CD4-positive, alpha-beta T cell treated with Interleukin-6 for 4 hours (primary cell): ENCODE measurements around the gene SCG3.
A peak's percentile ranks its signal among the peaks of the same experiment; 100 is the strongest.
"Not testable (repeated sequence)": the region's sequence is repeated elsewhere in the genome, so short reads cannot be mapped to it uniquely, and the experiment has no call there.

Source experiments
- DNase-seq: peaks from one replicate; pipeline ENCODE4 v3.0.0-alpha.2; 2020; ENCODE audit warnings: mixed read lengths

SCG3 gene

GRCh38 chr15:51681303-51681963 is at the start of gene SCG3:
TSS of gene SCG3 (plus strand) at chr15:51681503. CDS start at chr15:51681756, 253 bp downstream.
- peak; percentile 56 for DNase-seq

GRCh38 chr15:51634591-51635198 is 46.6 kb upstream of the SCG3 start:
- no peak for DNase-seq

- no peak for DNase-seq
Measured at GRCh38 chr15:51641490-51642130, 39.7 kb upstream of the SCG3 start.

- no peak for DNase-seq
Measured at GRCh38 chr15:51642696-51643095, 38.6 kb upstream of the SCG3 start.

- DNase-seq: no peak
Measured at GRCh38 chr15:51647128-51647562, 34.2 kb upstream of the SCG3 start.

GRCh38 chr15:51648101-51648500 is 33.2 kb upstream of the SCG3 start:
- not testable (repeated sequence) for DNase-seq

- DNase-seq: not testable (repeated sequence)
Measured at GRCh38 chr15:51648643-51649042, 32.7 kb upstream of the SCG3 start.

- DNase-seq: peak; percentile 66
Measured at GRCh38 chr15:51649659-51650521, 31.4 kb upstream of the SCG3 start.

- no peak for DNase-seq
Measured at GRCh38 chr15:51652084-51652668, 29.1 kb upstream of the SCG3 start.

GRCh38 chr15:51655401-51656057 is 25.8 kb upstream of the SCG3 start:
- DNase-seq: not testable (repeated sequence)

GRCh38 chr15:51658664-51659063 is 22.6 kb upstream of the SCG3 start:
- no peak for DNase-seq

- DNase-seq: no peak
Measured at GRCh38 chr15:51661072-51661471, 20.2 kb upstream of the SCG3 start.

GRCh38 chr15:51667478-51667877 is 13.8 kb upstream of the SCG3 start:
- no peak for DNase-seq

- DNase-seq: no peak
Measured at GRCh38 chr15:51668446-51668845, 12.9 kb upstream of the SCG3 start.

- no peak for DNase-seq
Measured at GRCh38 chr15:51669381-51669780, 11.9 kb upstream of the SCG3 start.

- DNase-seq: no peak
Measured at GRCh38 chr15:51672155-51672687, 9.1 kb upstream of the SCG3 start.

- DNase-seq: no peak
Measured at GRCh38 chr15:51672913-51673857, 8.1 kb upstream of the SCG3 start.

- DNase-seq: no peak
Measured at GRCh38 chr15:51675234-51675633, 6.1 kb upstream of the SCG3 start.

- no peak for DNase-seq
Measured at GRCh38 chr15:51677021-51677420, 4.3 kb upstream of the SCG3 start.

- no peak for DNase-seq
Measured at GRCh38 chr15:51677452-51677851, 3.9 kb upstream of the SCG3 start.

- DNase-seq: no peak
Measured at GRCh38 chr15:51678096-51678495, 3.2 kb upstream of the SCG3 start.
